Right atrium auricular region (tissue), 2 donors: Measurements from ENCODE around the gene ENO4. TPM values are rescaled to one million over a fixed set of nuclear protein-coding genes. Genes with fewer than 3 reads are reported as not detected.
A peak's percentile ranks its signal among the peaks of the same experiment; 100 is the strongest.

Source experiments
- DNase-seq: peaks from one replicate; pipeline ENCODE4 v3.0.0-alpha.2; 2019; ENCODE audit warnings: low spot score
- H3K27ac ChIP-seq, 2 donors: fragments of 200-600 bp; sonication (generic); 1 replicate in 1 of 2; 2 replicates in 1 of 2; pipeline ENCODE4 v1.5.1; 2016 to 2019
- H3K27me3 ChIP-seq, 2 donors: fragments of 200-600 bp; sonication (generic); one replicate each; pipeline versions ENCODE4 v1.5.1 to v1.6.0; 2017 to 2019
- H3K36me3 ChIP-seq: fragments of 200-600 bp; sonication (generic); one replicate; pipeline ENCODE4 v1.5.1; 2016
- H3K4me1 ChIP-seq, 2 donors: fragments of 200-600 bp; sonication (generic); one replicate each; pipeline versions ENCODE4 v1.5.1 to v1.6.0; 2017 to 2019
- H3K4me3 ChIP-seq, 2 donors: fragments of 200-600 bp; sonication (generic); 1 replicate in 1 of 2; 2 replicates in 1 of 2; pipeline ENCODE4 v1.5.1; 2017 to 2019; ENCODE audit warnings: mild to moderate bottlenecking in 1 of 2, moderate library complexity in 1 of 2
- H3K9me3 ChIP-seq, 2 donors: fragments of 200-600 bp; sonication (generic); one replicate each; pipeline ENCODE4 v1.5.1; 2019
- total RNA-seq, 2 donors: library from RNA; depleted of rRNA; stranded (reverse); fragments of >200 nt; gene quantifications; one replicate each; pipeline ENCODE4 v1.1.0, GENCODE V29; 2016
- TF ChIP-seq, protein P1 (sequence below), 2 donors: fragments of 200-600 bp; sonication (generic); IDR thresholded peaks; one replicate each; pipeline ENCODE4 v1.5.1; 2019; ENCODE audit warnings: antibody characterized with exemption in 2 of 2

ENO4 gene
- total RNA-seq, 2 donors from 2014 or later = 0.15 TPM; not detected in 1

DNA sequence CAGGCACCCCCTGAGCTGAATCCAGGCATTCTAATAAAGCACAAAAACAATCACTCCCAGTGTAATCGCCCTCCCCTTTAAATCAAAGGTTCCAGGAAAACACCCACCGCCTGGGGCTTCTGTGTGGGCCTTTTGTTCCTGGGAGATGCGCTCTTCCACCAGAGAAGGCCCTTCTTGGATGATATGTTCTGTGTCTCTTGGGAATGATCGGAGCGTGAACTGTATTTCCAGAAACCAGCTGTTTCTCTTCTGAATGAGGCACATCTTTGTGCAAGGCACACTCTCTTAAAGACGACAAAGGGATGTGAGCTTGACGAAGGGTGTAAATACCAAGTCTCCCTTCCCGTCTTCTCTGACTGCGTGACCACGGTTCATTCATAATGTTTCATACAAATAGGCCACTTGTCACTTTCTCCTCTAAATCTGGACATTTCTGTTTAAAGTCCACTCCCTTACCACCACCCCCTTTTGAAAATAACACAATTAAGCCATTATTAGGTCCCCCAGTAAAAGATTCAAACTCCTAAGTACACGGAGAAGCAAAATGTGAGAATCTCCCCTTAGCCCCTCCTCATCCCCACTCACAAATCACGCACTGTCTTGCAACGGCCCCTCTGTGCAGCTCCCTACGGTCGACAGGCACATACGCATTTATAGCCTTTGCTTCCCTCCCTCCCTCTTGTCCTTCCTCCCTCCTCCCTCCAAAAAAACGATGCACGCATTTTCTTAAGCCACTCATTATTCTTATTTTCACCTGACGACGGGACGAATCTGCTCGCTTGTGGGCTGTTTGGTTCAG is 45.6 kb upstream of the ENO4 start:
- H3K27ac ChIP-seq = no peak overlapping the region
- DNase-seq = no peak
- H3K9me3 ChIP-seq = no peaks in the 10 kb centered on the region
- TF ChIP-seq, protein P1, sequence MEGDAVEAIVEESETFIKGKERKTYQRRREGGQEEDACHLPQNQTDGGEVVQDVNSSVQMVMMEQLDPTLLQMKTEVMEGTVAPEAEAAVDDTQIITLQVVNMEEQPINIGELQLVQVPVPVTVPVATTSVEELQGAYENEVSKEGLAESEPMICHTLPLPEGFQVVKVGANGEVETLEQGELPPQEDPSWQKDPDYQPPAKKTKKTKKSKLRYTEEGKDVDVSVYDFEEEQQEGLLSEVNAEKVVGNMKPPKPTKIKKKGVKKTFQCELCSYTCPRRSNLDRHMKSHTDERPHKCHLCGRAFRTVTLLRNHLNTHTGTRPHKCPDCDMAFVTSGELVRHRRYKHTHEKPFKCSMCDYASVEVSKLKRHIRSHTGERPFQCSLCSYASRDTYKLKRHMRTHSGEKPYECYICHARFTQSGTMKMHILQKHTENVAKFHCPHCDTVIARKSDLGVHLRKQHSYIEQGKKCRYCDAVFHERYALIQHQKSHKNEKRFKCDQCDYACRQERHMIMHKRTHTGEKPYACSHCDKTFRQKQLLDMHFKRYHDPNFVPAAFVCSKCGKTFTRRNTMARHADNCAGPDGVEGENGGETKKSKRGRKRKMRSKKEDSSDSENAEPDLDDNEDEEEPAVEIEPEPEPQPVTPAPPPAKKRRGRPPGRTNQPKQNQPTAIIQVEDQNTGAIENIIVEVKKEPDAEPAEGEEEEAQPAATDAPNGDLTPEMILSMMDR (IDR thresholded peaks at IDR 0.05) = no peak
- no peaks in the 10 kb centered on the region for H3K27me3 ChIP-seq
- H3K4me3 ChIP-seq = no peak overlapping the region
- no peaks in the 10 kb centered on the region for H3K36me3 ChIP-seq
- H3K4me1 ChIP-seq = no peaks in the 10 kb centered on the region

DNA sequence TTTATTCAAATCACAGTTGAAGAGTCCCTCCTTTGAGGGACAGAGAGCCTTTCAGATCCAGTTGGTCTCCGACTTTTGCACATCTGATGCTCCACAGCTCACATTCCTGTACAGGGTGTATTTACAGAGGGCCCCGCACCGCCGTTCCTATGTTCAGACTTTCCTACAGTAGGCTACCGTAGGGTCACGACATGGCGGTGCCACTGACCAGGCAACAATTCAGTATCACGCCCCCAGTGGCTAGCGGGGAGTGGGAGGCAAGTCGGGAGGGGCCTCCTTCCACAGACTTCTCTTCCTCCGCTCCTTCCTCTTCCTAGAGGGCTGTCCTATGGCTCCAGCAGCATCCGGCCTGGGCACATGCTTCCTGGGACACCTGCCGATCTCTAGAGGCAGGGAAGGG is 40.6 kb upstream of the ENO4 start:
- no peaks in the 10 kb centered on the region for H3K27me3 ChIP-seq
- DNase-seq = no peak
- TF ChIP-seq, protein P1 (IDR thresholded peaks at IDR 0.05) = no peak
- H3K4me1 ChIP-seq = no peaks in the 10 kb centered on the region
- H3K4me3 ChIP-seq = no peak overlapping the region
- no peaks in the 10 kb centered on the region for H3K9me3 ChIP-seq
- H3K36me3 ChIP-seq = no peaks in the 10 kb centered on the region
- H3K27ac ChIP-seq = no peak overlapping the region

DNA sequence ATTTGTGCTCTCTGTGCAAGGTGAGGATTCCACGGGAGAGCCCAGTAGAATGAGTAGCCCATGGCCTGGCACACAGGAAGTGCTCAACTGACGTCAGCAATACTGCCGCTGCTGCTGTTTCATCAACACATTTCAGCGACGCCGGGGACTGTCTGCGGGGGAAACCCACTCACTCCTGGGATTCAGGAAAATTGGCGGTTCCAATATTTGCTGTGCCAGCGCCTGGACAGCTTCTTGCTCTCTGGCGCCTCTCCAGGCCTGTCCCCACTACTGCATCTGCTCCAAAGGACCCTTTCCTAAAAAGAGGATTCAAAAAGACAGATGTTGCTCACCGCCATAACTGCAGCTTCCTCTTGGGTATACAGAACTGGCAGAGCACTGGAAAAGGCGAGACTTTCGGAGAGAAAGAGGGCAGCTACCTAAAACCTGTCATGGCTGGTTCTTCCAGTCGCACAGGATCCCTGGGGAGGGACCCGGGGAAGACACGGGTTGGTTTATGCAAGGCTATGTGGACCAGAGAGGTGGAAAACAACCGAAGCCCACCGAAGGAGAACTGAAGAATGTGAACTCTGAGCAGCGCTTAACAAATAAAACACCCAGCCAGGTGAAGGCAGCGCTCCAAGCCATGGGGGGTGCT is 39.7 kb upstream of the ENO4 start:
- Histone ChIP-seq H3K4me3 (no peak overlapping the region), H3K36me3 (no peaks in the 10 kb centered on the region), H3K4me1 (no peaks in the 10 kb centered on the region), H3K9me3 (no peaks in the 10 kb centered on the region), H3K27ac (no peak overlapping the region), H3K27me3 (no peaks in the 10 kb centered on the region)
- TF ChIP-seq, protein P1 (IDR thresholded peaks at IDR 0.05) = peak in 1 of 2 donors; percentile 55
- DNase-seq = no peak

DNA sequence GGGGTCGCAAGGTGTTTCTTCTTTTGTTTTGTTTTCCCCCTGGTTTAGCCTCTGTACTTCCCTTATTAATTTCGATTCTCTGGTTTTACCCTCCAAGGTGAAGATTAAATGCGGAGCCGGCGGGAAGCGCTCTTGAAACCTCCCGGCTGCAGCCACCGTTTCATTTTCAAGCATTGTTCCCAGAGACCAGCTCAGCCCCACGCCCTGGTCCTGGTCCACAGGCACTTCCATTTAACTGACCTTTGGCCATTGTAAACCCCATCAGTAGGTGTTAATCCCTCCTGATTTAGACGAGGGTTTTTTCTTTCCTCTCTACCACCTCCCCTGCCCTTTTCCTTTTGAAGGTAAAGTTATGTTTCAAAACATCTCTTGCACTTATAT is 39.2 kb upstream of the ENO4 start:
- no peak for DNase-seq
- Histone ChIP-seq H3K4me3 (no peak overlapping the region), H3K4me1 (no peaks in the 10 kb centered on the region), H3K9me3 (no peaks in the 10 kb centered on the region), H3K36me3 (no peaks in the 10 kb centered on the region), H3K27ac (no peak overlapping the region), H3K27me3 (no peaks in the 10 kb centered on the region)
- TF ChIP-seq, protein P1 (IDR thresholded peaks at IDR 0.05) = no peak

DNA sequence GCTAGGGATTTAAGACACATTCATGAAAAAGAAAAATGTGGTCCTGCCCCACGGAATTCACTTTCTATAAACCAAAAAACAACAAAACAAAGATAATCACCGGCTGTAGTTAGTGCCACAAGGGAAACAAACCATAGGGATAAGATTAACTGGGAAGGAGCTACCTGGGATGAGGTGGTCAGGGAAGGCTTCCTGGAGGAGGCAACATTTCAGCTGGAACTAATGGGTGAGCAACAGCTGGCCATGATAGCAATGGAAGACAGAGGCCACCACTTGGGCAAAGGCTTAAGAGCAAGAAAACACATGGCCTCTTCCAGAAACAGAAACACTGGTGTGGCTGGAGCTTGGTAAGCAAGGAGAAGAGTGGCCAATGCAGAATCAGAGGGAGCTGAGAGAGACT is 38.4 kb upstream of the ENO4 start:
- Histone ChIP-seq H3K9me3 (no peaks in the 10 kb centered on the region), H3K27me3 (no peaks in the 10 kb centered on the region), H3K27ac (no peak overlapping the region), H3K36me3 (no peaks in the 10 kb centered on the region), H3K4me3 (no peak overlapping the region), H3K4me1 (no peaks in the 10 kb centered on the region)
- DNase-seq = no peak
- TF ChIP-seq, protein P1 (IDR thresholded peaks at IDR 0.05) = no peak
